Right kidney (tissue), 1 donor: Measurements from ENCODE around the gene PLAC9.

Experiments used
- DNase-seq: peaks from one replicate; pipeline ENCODE4 v3.0.0-alpha.2; 2016

The PLAC9 gene

GRCh38 chr10:80159166-80159873 lies 26.8 kb downstream of the PLAC9 start:
- DNase-seq, result no peak

- DNase-seq, result no peak
Observed at GRCh38 chr10:80160361-80161320, 28.1 kb downstream of the PLAC9 start.

DNA sequence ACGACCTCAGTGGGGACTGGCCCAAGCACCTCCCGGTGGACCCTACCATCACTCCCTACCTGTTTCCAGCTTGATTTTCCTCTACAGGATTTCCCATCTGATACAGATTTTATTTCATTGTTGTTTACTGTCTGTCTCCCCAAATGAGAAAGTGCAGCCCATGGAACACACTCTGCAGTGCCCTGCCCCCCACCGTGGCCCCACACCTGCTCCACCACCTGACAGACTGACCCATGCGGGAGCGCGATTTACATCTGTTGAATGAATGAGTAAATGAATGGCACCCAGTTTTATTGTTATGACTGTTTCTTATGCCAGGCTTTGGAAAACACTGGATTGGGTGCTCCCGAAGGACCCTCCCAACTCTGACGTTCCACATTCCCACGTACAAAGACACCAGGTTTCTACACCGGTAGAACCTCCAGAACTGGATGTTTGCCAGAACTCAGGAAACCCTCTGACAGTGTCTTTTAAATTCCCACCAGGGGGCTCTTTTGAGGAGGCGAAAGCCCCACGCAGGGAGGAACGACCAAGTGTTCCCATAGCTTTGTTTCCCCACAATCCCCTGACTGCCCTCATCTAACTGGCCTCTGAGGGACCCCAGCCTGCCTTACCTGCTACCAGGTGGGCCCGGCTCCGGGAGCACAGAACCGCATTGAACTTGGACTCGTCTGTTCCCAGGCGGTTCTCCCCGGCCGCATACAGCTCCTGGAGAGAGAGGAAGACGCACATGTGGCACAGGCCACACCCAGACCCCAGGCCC lies 29.0 kb downstream of the PLAC9 start:
- DNase-seq, result no peak

GRCh38 chr10:80163741-80164341 lies 31.3 kb downstream of the PLAC9 start:
- no peak for DNase-seq

DNA sequence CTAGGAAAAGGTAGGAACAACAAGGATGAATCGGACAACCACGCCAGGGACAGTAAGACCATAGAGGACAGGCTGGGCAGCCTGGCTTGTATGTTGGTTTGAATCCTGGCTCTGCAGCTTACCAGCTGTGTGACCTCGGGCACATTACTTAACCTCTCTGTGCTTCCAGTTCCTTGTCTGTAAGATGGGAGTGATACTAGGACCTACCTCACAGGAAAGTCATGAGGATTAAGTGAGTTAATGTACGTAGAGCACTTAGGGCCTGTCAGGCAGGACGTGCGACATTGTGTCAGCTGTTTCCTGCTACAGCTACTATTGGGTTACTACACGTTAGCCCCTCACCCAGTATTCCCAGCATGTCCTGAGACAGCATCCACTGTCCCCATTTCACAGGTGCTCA lies 32.1 kb downstream of the PLAC9 start:
- DNase-seq, result no peak

GRCh38 chr10:80165173-80165572 lies 32.6 kb downstream of the PLAC9 start:
- no peak for DNase-seq

- DNase-seq, result no peak
Observed at GRCh38 chr10:80166581-80167470, 34.3 kb downstream of the PLAC9 start.

GRCh38 chr10:80167471-80168161 lies 35.1 kb downstream of the PLAC9 start:
- DNase-seq, result no peak

DNA sequence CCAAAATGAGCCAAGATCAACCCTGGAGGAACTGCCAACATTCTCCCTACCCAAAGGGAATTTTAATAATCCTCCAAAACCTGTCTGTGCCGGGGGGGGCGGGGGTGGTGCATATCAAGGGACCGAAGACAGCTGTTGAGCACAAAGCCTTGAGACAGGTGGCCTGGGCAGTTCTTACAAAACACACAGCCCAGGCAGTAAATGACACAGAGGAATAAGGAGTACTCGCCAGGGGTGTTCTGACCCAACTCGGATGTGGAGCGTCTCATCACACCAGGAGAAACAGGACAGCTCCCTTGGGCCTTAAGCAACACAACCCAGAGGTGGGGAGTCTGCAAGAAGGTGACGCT lies 35.6 kb downstream of the PLAC9 start:
- no peak for DNase-seq

GRCh38 chr10:80168679-80169380 lies 36.3 kb downstream of the PLAC9 start:
- DNase-seq, result no peak

GRCh38 chr10:80170026-80170425 lies 37.5 kb downstream of the PLAC9 start:
- DNase-seq, result no peak

DNA sequence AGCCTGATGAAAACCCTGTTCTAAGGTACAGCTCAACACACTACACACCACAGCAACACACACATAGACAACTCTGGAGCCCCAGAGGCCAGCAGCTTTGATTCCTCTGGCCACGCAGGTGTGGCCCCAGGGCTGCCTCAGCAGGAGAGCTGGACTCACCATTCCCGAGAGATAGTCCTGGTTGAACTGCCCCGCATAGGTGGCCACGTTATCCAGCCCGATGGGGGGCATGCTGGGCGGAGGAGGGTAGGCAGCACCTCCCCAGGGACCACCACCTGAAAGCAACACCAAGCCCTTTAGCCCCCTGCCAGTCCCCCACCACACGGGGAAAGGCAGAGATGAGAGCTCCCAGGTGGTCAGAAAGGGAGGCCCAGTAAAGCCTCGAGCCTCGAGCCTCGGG lies 38.1 kb downstream of the PLAC9 start:
- no peak for DNase-seq

- no peak for DNase-seq
Observed at GRCh38 chr10:80171248-80171660, 38.7 kb downstream of the PLAC9 start.

DNA sequence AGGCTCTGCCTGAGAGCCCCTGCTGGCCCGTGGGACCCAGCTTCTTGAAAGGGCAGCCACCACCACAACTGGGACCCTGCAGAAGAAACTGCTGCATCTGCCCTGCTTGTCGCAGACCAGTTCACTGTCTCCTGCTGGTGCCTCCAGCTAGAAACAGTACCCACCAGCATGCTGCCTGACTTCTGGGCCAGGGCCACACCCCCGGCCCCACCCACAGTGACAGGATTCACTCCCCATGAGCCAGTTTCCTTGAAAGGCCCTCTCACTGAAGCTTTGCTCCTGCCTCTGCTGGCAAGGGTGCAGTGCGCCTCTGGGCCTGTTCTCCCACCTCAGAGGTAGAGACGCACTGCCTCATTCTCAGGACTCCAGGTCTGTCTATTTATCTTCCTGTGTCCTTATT lies 40.4 kb downstream of the PLAC9 start:
- DNase-seq, result no peak

DNA sequence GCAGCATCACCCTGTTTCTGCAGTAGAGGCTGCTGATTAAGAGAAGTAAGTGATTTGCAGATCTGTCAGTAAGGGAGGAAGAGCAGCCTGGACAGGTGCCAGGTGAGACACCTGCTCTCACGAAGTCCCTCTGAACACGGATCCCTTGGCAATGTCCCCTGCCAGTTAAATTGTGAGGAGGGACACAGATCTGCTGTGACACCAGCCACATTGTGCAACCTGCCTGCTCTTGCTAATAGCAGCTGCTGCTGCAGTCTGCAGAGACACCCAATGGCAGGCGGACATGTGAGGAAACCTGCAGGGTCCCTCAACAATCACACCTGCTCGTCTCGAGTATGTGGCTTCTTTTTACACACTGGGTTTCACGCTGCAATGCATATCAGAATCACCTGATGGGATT lies 40.9 kb downstream of the PLAC9 start:
- no peak for DNase-seq

GRCh38 chr10:80174641-80175395 lies 42.3 kb downstream of the PLAC9 start:
- no peak for DNase-seq

- no peak for DNase-seq
Observed at GRCh38 chr10:80176526-80176925, 44.0 kb downstream of the PLAC9 start.

- no peak for DNase-seq
Observed at GRCh38 chr10:80177781-80178636, 45.5 kb downstream of the PLAC9 start.
